ENCODE results near the gene CERS5.
A peak's percentile ranks its signal among the peaks of the same experiment; 100 is the strongest.

CERS5 gene

DNA sequence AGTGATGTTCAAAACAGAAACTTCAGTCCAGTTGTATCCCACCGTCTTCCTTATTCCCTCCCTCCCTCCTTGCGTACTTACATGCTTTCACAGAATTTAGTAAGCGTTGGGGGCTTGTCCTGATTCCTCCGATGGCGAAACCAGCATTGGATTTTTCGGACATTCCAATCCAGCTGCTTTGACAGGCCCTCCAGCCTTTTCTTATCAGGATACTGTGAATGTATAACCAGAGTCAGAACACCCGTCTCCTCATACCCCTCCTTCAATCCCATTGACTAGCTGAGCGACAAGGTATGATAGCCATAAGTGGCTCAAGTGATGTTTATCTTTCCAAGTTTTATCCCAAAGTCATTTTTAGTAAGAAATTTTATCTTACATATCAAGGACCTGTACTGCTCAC lies 24.2 kb downstream of the CERS5 start:
- H4K20me1 ChIP-seq (ENCODE audit: insufficient read depth, low read length) = no peaks in the 10 kb centered on the region
- H3K4me1 ChIP-seq (ENCODE audit: insufficient read depth, low read length, severe bottlenecking) = peaks cover 5% of the 10 kb centered on the region
- H3K4me2 ChIP-seq (ENCODE audit: low read length) = no peak overlapping the region
- H3K9ac ChIP-seq (ENCODE audit: low read length) = no peak overlapping the region
- no peaks in the 10 kb centered on the region for H3F3A ChIP-seq (ENCODE audit: insufficient read depth, low read length)
- TF ChIP-seq, protein P1, sequence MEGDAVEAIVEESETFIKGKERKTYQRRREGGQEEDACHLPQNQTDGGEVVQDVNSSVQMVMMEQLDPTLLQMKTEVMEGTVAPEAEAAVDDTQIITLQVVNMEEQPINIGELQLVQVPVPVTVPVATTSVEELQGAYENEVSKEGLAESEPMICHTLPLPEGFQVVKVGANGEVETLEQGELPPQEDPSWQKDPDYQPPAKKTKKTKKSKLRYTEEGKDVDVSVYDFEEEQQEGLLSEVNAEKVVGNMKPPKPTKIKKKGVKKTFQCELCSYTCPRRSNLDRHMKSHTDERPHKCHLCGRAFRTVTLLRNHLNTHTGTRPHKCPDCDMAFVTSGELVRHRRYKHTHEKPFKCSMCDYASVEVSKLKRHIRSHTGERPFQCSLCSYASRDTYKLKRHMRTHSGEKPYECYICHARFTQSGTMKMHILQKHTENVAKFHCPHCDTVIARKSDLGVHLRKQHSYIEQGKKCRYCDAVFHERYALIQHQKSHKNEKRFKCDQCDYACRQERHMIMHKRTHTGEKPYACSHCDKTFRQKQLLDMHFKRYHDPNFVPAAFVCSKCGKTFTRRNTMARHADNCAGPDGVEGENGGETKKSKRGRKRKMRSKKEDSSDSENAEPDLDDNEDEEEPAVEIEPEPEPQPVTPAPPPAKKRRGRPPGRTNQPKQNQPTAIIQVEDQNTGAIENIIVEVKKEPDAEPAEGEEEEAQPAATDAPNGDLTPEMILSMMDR (IDR thresholded peaks at IDR 0.05; ENCODE audit: low read length) = no peak
- TF ChIP-seq EZH2 (IDR thresholded peaks at IDR 0.05; ENCODE audit: borderline replicate concordance, low read length) = no peak
- no peak overlapping the region for H2AFZ ChIP-seq (ENCODE audit: low read length)
- no peaks in the 10 kb centered on the region for H3K27me3 ChIP-seq (ENCODE audit: insufficient read depth, low read length)
- H3K27ac ChIP-seq (ENCODE audit: low read depth, low read length, poor library complexity, severe bottlenecking) = no peak overlapping the region
- peaks cover 52% of the 10 kb centered on the region for H3K36me3 ChIP-seq (ENCODE audit: insufficient read depth, low read length)
- no peak overlapping the region for H3K4me3 ChIP-seq (ENCODE audit: low read depth, low read length, poor library complexity, severe bottlenecking)
- no peaks in the 10 kb centered on the region for H3K9me2 ChIP-seq (ENCODE audit: low read depth, low read length)
- no peaks in the 10 kb centered on the region for H3K9me3 ChIP-seq (ENCODE audit: low read length)
- no peaks in the 10 kb centered on the region; the same call in 1 of the 2 replicates for H3K79me2 ChIP-seq (ENCODE audit: insufficient read depth, low read length)

DNA sequence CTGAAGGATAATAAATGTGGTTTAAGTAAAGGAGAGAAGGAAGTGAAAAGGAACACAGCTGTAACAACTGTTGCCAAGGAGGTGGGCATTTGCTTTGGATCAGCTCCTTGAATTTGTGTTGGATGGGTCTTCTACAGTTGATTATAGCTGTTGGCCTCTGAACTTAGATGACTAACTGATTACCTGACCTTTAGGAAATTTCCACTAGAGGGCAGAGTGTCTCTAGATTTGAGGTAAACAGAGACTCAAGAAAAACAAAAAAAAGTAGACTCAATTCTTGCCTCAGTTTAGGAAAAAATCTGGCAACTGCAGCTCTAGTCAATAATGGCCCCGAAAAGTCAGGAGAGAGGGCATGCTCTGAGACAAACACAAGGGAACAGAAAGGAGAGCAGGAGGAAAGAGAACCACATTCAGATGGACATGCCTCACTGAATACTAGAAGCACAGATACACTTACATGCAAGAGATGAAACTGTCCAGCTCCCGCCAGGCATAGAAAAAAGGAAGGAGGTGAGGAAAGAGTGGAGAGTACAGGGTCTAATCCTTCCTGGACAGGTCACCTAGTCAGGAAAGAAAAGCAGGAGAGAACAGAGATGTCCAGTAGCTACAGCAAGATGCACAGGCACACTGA lies 34.5 kb downstream of the CERS5 start:
- Histone ChIP-seq H3K27me3 (ENCODE audit: insufficient read depth, low read length) (no peaks in the 10 kb centered on the region), H3K79me2 (ENCODE audit: insufficient read depth, low read length) (no peaks in the 10 kb centered on the region), H3K4me1 (ENCODE audit: insufficient read depth, low read length, severe bottlenecking) (no peaks in the 10 kb centered on the region), H3K36me3 (ENCODE audit: insufficient read depth, low read length) (peaks cover 75% of the 10 kb centered on the region), H3K9me2 (ENCODE audit: low read depth, low read length) (no peaks in the 10 kb centered on the region), H2AFZ (ENCODE audit: low read length) (no peak overlapping the region), H3K4me2 (ENCODE audit: low read length) (no peak overlapping the region), H3K4me3 (ENCODE audit: low read depth, low read length, poor library complexity, severe bottlenecking) (no peak overlapping the region), H3K9me3 (ENCODE audit: low read length) (no peaks in the 10 kb centered on the region), H4K20me1 (ENCODE audit: insufficient read depth, low read length) (no peaks in the 10 kb centered on the region), H3F3A (ENCODE audit: insufficient read depth, low read length) (no peaks in the 10 kb centered on the region), H3K27ac (ENCODE audit: low read depth, low read length, poor library complexity, severe bottlenecking) (no peak overlapping the region), H3K9ac (ENCODE audit: low read length) (no peak overlapping the region)
- TF ChIP-seq, protein P1 (IDR thresholded peaks at IDR 0.05; ENCODE audit: low read length) = peak; percentile 78
- no peak for TF ChIP-seq EZH2 (IDR thresholded peaks at IDR 0.05; ENCODE audit: borderline replicate concordance, low read length)

DNA sequence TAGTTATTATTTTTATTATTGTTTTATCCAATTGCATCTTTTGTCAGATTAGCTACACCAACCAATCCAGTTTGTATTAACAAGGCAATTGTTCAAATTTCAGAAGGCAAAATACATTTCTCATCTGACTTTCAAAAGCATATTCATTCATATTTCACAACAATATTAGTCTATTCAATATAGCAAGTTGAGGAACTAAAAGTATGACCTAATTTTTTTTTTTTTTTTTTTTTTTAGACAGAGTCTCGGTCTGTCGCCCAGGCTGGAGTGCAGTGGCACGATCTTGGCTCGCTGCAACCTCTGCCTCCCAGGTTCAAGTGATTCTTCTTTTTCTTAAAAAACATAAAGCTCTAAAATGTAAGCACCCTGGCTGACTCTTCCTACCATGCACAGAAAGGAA lies 37.9 kb downstream of the CERS5 start:
- Histone ChIP-seq H3K27me3 (ENCODE audit: insufficient read depth, low read length) (no peaks in the 10 kb centered on the region), H4K20me1 (ENCODE audit: insufficient read depth, low read length) (no peaks in the 10 kb centered on the region), H3K36me3 (ENCODE audit: insufficient read depth, low read length) (peaks cover 69% of the 10 kb centered on the region), H2AFZ (ENCODE audit: low read length) (no peak overlapping the region), H3K4me2 (ENCODE audit: low read length) (no peak overlapping the region), H3K9me3 (ENCODE audit: low read length) (no peaks in the 10 kb centered on the region), H3K9me2 (ENCODE audit: low read depth, low read length) (no peaks in the 10 kb centered on the region), H3K79me2 (ENCODE audit: insufficient read depth, low read length) (no peaks in the 10 kb centered on the region), H3F3A (ENCODE audit: insufficient read depth, low read length) (no peaks in the 10 kb centered on the region), H3K4me1 (ENCODE audit: insufficient read depth, low read length, severe bottlenecking) (no peaks in the 10 kb centered on the region), H3K9ac (ENCODE audit: low read length) (no peak overlapping the region), H3K27ac (ENCODE audit: low read depth, low read length, poor library complexity, severe bottlenecking) (no peak overlapping the region), H3K4me3 (ENCODE audit: low read depth, low read length, poor library complexity, severe bottlenecking) (no peak overlapping the region)
- TF ChIP-seq EZH2 (IDR thresholded peaks at IDR 0.05; ENCODE audit: borderline replicate concordance, low read length) = no peak
- TF ChIP-seq, protein P1 (IDR thresholded peaks at IDR 0.05; ENCODE audit: low read length) = no peak

All from OCI-LY1 (cell line).